Peyer's patch (tissue), 4 donors: Measurements from ENCODE around the gene TLR10. TPM values are rescaled to one million over a fixed set of nuclear protein-coding genes. Genes with fewer than 3 reads are reported as not detected.

Experiments
- DNase-seq, 3 donors: peaks; one replicate each; pipeline ENCODE4 v3.0.0-alpha.2; 2017 to 2019
- H3K27ac ChIP-seq, 4 donors: fragments of 200-600 bp; sonication (generic); one replicate each; pipeline ENCODE4 v1.5.1; 2016 to 2019
- H3K27me3 ChIP-seq, 2 donors: fragments of 200-600 bp; sonication (generic); one replicate each; pipeline ENCODE4 v1.5.1; 2019
- H3K36me3 ChIP-seq, 3 donors: fragments of 200-600 bp; sonication (generic); one replicate each; pipeline ENCODE4 v1.5.1; 2016 to 2019
- H3K4me1 ChIP-seq, 4 donors: fragments of 200-600 bp; sonication (generic); one replicate each; pipeline ENCODE4 v1.5.1; 2016 to 2019
- H3K4me3 ChIP-seq, 4 donors: fragments of 200-600 bp; sonication (generic); 1 replicate in 3 of 4; 2 replicates in 1 of 4; pipeline ENCODE4 v1.5.1; 2016 to 2019; ENCODE audit warnings: mild to moderate bottlenecking in 1 of 4
- H3K9me3 ChIP-seq, 4 donors: fragments of 200-600 bp; sonication (generic); one replicate each; pipeline ENCODE4 v1.5.1; 2016 to 2019; ENCODE audit warnings: mild to moderate bottlenecking in 1 of 4
- POLR2A ChIP-seq, 2 donors: fragments of 450-650 bp; IDR thresholded peaks; one replicate each; pipeline ENCODE4 v1.5.1; 2017; ENCODE audit warnings: antibody characterized with exemption in 2 of 2, mild to moderate bottlenecking in 2 of 2, moderate library complexity in 2 of 2
- total RNA-seq, 4 donors: library from RNA; depleted of rRNA; stranded (reverse); fragments of >200 nt; gene quantifications; one replicate each; pipeline ENCODE4 v1.1.0, GENCODE V29; 2016
- TF ChIP-seq, protein P1 (sequence below), 6 experiments: fragments of 450-650 bp in 4 of 6; fragments of 200-600 bp in 2 of 6; sonication (generic) in 1 of 6; IDR thresholded peaks; one replicate each; pipeline ENCODE4 v1.5.1; 2017 to 2019; ENCODE audit warnings: antibody characterized with exemption in 6 of 6, mild to moderate bottlenecking in 3 of 6, moderate library complexity in 1 of 6

Gene TLR10, protein sequence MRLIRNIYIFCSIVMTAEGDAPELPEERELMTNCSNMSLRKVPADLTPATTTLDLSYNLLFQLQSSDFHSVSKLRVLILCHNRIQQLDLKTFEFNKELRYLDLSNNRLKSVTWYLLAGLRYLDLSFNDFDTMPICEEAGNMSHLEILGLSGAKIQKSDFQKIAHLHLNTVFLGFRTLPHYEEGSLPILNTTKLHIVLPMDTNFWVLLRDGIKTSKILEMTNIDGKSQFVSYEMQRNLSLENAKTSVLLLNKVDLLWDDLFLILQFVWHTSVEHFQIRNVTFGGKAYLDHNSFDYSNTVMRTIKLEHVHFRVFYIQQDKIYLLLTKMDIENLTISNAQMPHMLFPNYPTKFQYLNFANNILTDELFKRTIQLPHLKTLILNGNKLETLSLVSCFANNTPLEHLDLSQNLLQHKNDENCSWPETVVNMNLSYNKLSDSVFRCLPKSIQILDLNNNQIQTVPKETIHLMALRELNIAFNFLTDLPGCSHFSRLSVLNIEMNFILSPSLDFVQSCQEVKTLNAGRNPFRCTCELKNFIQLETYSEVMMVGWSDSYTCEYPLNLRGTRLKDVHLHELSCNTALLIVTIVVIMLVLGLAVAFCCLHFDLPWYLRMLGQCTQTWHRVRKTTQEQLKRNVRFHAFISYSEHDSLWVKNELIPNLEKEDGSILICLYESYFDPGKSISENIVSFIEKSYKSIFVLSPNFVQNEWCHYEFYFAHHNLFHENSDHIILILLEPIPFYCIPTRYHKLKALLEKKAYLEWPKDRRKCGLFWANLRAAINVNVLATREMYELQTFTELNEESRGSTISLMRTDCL
- 10 to 100 TPM in 1 of 4 donors, 1 to 10 TPM in 1, not detected in 2; 2.0 to 37.1 TPM for total RNA-seq

DNA sequence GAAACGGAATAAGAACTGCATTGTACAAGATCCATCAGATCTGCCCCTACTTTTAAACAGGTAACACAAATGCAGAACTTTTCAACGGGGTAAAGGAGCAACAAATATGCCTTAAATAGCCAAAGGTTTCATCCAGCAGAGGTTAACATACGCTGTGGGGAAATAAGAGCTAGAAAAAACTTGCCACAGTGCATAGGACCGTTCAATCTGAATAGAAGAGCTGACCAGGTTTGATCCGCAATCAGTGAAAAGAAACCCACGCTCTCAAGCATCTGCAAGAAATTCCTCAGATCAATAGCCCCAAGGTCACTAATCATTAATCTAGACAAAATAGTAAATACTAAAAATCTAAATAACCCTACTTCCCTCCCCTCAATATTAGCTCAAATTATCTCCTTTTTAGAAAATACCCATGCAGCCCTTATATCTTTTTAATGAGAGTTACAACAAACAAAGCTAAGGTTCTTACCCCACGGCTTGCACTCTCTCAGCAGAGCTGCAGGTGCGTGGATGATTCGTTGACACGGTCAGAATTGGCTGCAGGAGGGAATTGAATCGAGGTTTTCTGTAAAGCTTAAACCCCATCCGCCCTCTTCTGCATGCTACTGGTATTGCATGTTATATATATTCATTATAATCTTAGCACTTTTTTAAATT, at the start of gene TLR10:
TSS of gene TLR10 (minus strand) at position 539 of the 657 bp plus-strand sequence. CDS start 7,400 bp downstream, outside the sequence.
- Histone ChIP-seq H3K4me1 (no peaks in the 10 kb centered on the region), H3K9me3 (no peaks in the 10 kb centered on the region), H3K27ac (peak within 1 kb of the TSS in 2 of 4 donors; percentile 54 to 72), H3K4me3 (peak within 1 kb of the TSS in 2 of 4 donors; percentile 19 to 35), H3K36me3 (no peaks in the 10 kb centered on the region), H3K27me3 (no peaks in the 10 kb centered on the region)
- no peak for TF ChIP-seq POLR2A (IDR thresholded peaks at IDR 0.05)
- TF ChIP-seq, protein P1, sequence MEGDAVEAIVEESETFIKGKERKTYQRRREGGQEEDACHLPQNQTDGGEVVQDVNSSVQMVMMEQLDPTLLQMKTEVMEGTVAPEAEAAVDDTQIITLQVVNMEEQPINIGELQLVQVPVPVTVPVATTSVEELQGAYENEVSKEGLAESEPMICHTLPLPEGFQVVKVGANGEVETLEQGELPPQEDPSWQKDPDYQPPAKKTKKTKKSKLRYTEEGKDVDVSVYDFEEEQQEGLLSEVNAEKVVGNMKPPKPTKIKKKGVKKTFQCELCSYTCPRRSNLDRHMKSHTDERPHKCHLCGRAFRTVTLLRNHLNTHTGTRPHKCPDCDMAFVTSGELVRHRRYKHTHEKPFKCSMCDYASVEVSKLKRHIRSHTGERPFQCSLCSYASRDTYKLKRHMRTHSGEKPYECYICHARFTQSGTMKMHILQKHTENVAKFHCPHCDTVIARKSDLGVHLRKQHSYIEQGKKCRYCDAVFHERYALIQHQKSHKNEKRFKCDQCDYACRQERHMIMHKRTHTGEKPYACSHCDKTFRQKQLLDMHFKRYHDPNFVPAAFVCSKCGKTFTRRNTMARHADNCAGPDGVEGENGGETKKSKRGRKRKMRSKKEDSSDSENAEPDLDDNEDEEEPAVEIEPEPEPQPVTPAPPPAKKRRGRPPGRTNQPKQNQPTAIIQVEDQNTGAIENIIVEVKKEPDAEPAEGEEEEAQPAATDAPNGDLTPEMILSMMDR (IDR thresholded peaks at IDR 0.05), result peak; percentile 64 to 78 (median 70)
- peak in 2 of 3 donors; percentile 77 to 83 for DNase-seq

DNA sequence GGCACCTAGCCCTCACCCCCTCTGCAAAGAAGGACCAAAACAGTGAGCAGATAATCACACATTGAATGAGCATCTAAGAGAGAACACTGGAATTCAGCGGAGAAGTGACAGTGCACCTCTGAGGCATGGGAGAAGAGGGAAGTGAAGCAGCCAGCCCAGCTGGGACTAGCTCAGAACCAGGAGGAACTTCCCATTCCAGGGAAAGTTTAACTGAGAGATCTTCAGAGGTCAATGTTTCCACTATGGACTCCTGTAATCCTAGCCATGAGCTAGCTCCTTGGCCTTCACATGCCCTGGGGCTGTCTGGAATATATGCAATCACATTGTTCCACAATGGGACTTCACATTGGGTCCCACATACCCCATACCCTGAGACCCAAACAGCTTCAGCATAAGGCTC, 49.4 kb upstream of the TLR10 start:
- DNase-seq, result no peak
- TF ChIP-seq POLR2A (IDR thresholded peaks at IDR 0.05), result no peak
- TF ChIP-seq, protein P1 (IDR thresholded peaks at IDR 0.05), result no peak
- Histone ChIP-seq H3K36me3 (no peaks in the 10 kb centered on the region), H3K9me3 (peaks cover 0 to 4% (median 0%) of the 10 kb centered on the region in 4 donors), H3K4me1 (no peaks in the 10 kb centered on the region), H3K4me3 (no peak overlapping the region), H3K27me3 (no peaks in the 10 kb centered on the region), H3K27ac (no peak overlapping the region)

DNA sequence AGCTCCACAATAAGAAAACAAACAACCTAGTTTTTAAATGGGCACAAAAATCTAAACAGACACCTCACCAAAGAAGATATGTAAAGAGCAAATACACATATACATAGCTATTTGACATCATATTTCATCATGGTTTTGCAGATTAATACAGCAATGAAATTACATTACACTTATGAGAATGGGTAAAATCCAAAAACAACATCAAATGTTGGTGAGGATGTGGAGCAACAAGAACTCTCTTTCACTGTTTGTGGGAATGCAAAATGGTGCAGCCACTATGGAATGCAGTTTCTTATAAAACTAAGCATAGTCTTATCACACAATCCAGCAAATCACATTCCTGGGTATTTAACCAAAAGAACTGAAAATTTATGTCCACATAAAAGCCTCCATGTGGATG, 48.9 kb upstream of the TLR10 start:
- no peak for DNase-seq
- no peaks in the 10 kb centered on the region for H3K27me3 ChIP-seq

DNA sequence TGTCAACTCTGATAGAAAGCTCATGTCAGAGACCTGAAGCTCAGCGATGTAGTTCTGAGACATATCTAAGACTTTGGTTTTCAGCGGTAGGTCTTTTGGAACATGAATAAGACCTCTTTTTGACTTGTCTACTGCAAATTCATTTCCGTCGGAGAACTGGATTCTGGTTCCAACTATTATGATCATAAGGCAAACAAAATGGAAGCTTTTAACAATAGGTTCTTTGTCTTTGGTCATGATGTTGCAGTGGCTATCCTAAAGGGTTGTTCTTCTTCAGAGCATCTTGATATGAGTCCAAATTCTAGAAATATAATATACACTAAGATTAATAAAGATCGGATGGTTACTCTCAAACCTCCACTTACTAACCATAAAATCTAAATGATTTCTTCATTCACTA, 46.4 kb upstream of the TLR10 start:
- no peak overlapping the region for H3K27ac ChIP-seq
- H3K27me3 ChIP-seq, result no peaks in the 10 kb centered on the region
- DNase-seq, result no peak
- TF ChIP-seq POLR2A (IDR thresholded peaks at IDR 0.05), result no peak
- no peak overlapping the region for H3K4me3 ChIP-seq
- H3K4me1 ChIP-seq, result no peaks in the 10 kb centered on the region
- no peaks in the 10 kb centered on the region for H3K9me3 ChIP-seq
- no peaks in the 10 kb centered on the region for H3K36me3 ChIP-seq

More for the DNA sequence above, 48.9 kb upstream of the TLR10 start:
- Histone ChIP-seq H3K36me3 (no peaks in the 10 kb centered on the region), H3K9me3 (peaks cover 0 to 4% (median 0%) of the 10 kb centered on the region in 4 donors), H3K27ac (no peak overlapping the region), H3K4me3 (no peak overlapping the region), H3K4me1 (no peaks in the 10 kb centered on the region)
- no peak for TF ChIP-seq POLR2A (IDR thresholded peaks at IDR 0.05)
- TF ChIP-seq, protein P1 (IDR thresholded peaks at IDR 0.05), result no peak

DNA sequence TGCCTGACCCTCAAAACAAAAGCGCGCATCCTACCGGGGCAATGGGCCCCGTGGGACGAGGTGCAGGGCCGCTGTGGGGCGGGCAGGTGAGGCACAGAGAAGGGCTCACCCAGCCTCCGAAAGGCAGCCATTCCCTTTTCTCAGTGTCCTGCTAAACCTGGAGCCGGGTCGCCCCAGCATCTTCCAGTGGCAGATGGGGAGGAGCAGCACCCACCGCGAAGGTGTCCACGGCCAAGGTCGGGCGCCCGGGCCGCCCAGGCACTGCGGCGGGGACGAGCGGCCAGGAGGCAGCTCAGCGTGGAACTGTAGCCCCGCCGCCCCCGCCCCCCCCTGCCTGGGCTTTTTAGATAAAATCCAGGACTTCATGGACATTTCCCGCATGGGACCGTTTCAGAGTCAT, 41.0 kb upstream of the TLR10 start:
- DNase-seq, result no peak
- Histone ChIP-seq H3K4me1 (no peaks in the 10 kb centered on the region), H3K27me3 (no peaks in the 10 kb centered on the region), H3K27ac (no peak overlapping the region), H3K4me3 (no peak overlapping the region), H3K9me3 (no peaks in the 10 kb centered on the region), H3K36me3 (no peaks in the 10 kb centered on the region)
- TF ChIP-seq, protein P1 (IDR thresholded peaks at IDR 0.05), result no peak
- TF ChIP-seq POLR2A (IDR thresholded peaks at IDR 0.05), result no peak
